PC-9 (cell line): ENCODE measurements around the gene GATAD2A. TPM values are rescaled to one million over a fixed set of nuclear protein-coding genes. Genes with fewer than 3 reads are reported as not detected.

ENCODE experiments used
- BruUV-seq: library from RNA; stranded (reverse); fragments of 400-500 nt; replicated peaks from 2 replicates; lab custom pipeline; 2021; lab: Mats Ljungman, UMichigan
- CTCF ChIA-PET: fragments of 300-600 bp; sonication (Branson Sonifier 250); formaldehyde crosslinking; loops from one replicate; lab custom pipeline; 2022; ENCODE audit warnings: antibody characterized with exemption; lab: Charles Lee
- POLR2A ChIA-PET: fragments of 300-600 bp; sonication (Branson Sonifier 250); formaldehyde crosslinking; loops from one replicate; lab custom pipeline; 2022; ENCODE audit warnings: antibody characterized with exemption; ENCODE audit not compliant: unreplicated experiment; lab: Charles Lee
- DNase-seq, 2 experiments: peaks; one replicate each; pipeline versions ENCODE4 v3.0.0 to v3.0.0-alpha.2; 2015 to 2022; ENCODE audit warnings: mixed read lengths in 1 of 2
- H2AFZ ChIP-seq: fragments of 200-600 bp; sonication (generic); 2 replicates; pipeline ENCODE4 v1.8.1; 2017; ENCODE audit warnings: antibody characterized with exemption
- H3F3A ChIP-seq: fragments of 200-600 bp; sonication (generic); 2 replicates; pipeline ENCODE4 v1.8.1; 2017; ENCODE audit warnings: antibody characterized with exemption, mild to moderate bottlenecking, low read depth; ENCODE audit not compliant: insufficient read depth
- H3K27ac ChIP-seq: fragments of 200-600 bp; sonication (generic); 2 replicates; pipeline ENCODE4 v1.6.1; 2016; ENCODE audit warnings: mixed run types
- H3K27me3 ChIP-seq: fragments of 200-600 bp; sonication (generic); 2 replicates; pipeline ENCODE4 v1.6.1; 2016; ENCODE audit warnings: low read depth, mixed run types; ENCODE audit not compliant: insufficient read depth
- H3K36me3 ChIP-seq: fragments of 200-600 bp; sonication (generic); 2 replicates; pipeline ENCODE4 v1.6.1; 2016; ENCODE audit warnings: low read depth, mixed run types
- H3K4me1 ChIP-seq: fragments of 200-600 bp; sonication (generic); replicated peaks from 2 replicates; pipeline ENCODE4 v1.6.1; 2016; ENCODE audit warnings: mixed run types; ENCODE audit not compliant: insufficient read depth
- H3K4me2 ChIP-seq: fragments of 200-600 bp; sonication (generic); 2 replicates; pipeline ENCODE4 v1.6.1; 2017; ENCODE audit warnings: mixed run types
- H3K4me3 ChIP-seq: fragments of 200-600 bp; sonication (generic); 2 replicates; pipeline ENCODE4 v1.6.1; 2016; ENCODE audit warnings: mixed run types
- H3K79me2 ChIP-seq: fragments of 200-600 bp; sonication (generic); 2 replicates; pipeline ENCODE4 v1.6.1; 2017; ENCODE audit warnings: low read depth, mixed run types
- H3K9me2 ChIP-seq: fragments of 200-600 bp; sonication (generic); 2 replicates; pipeline ENCODE4 v1.8.1; 2017; ENCODE audit warnings: mild to moderate bottlenecking; ENCODE audit not compliant: insufficient read depth
- H3K9me3 ChIP-seq: fragments of 200-600 bp; sonication (generic); 2 replicates; pipeline ENCODE4 v1.8.1; 2016; ENCODE audit warnings: low read depth; ENCODE audit not compliant: insufficient read depth
- H4K20me1 ChIP-seq: fragments of 200-600 bp; sonication (generic); 2 replicates; pipeline ENCODE4 v1.8.1; 2017; ENCODE audit not compliant: insufficient read depth
- EZH2 ChIP-seq: fragments of 200-600 bp; sonication (generic); IDR thresholded peaks from 2 replicates; pipeline ENCODE4 v1.8.0; 2017; ENCODE audit warnings: antibody characterized with exemption, low read depth
- intact Hi-C: fragments of 100-400 bp; cut with micrococcal nuclease; formaldehyde crosslinking; loops from one replicate; pipeline ENCODE4 v1.10.0; 2022; ENCODE audit not compliant: unreplicated experiment
- total RNA-seq: library from RNA; stranded (reverse); gene quantifications from 2 replicates; pipeline ENCODE4 v1.2.3, GENCODE V29; 2021
- TF ChIP-seq, protein P1 (sequence below): fragments of 200-600 bp; sonication (generic); conservative IDR thresholded peaks from 2 replicates; pipeline ENCODE4 v1.6.1; 2017; ENCODE audit warnings: mixed run types, antibody characterized with exemption, mild to moderate bottlenecking, moderate library complexity

GATAD2A gene
- total RNA-seq, 1 experiment from 2014 or later: 129 TPM

DNA sequence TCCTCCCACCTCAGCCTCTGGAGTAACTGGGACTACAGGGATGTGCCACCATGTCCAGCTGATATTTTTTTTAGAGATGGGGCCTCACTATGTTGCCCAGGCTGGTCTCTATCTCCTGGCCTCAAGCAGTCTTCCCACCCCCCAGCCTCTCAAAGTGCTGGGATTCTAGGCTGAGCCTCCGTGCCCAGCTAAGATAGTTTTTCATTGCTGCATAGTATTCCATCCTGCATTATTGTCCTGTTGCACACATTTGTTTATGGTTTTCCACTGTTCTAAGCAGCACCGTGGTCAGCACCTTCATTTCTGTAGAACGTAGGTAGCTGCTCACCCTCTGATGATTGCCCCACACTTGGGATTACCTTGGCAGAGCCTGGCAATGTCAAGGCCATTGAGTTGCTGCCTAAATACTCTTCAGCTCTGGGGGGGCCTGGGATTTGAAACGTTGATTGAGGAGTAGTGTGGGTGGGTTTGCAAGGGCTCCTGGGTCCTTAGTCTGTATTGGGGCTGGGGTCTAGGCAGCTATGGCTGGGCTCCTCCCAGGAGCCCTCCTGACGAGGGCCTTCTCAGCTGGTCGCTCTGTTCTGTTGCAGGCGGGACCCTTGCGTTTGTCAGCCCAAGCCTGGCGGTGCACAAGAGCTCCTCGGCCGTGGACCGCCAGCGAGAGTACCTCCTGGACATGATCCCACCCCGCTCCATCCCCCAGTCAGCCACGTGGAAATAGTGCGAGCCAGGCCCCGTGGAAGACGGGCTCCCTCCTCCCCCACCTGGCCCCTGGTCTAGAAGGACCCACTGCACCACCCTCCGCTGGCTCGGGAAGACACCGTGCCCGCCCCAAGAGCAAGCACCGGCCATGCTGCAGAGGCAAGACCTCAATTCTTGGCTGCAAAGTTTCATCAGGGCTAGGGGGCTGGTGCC lies 99.5 kb downstream of the GATAD2A start:
- no peak for DNase-seq
- Histone ChIP-seq H3K9me2 (no peaks in the 10 kb centered on the region), H3K79me2 (no peaks in the 10 kb centered on the region), H3K4me2 (no peak overlapping the region), H3K36me3 (0 out of 2 replicates have a peak, but pooled peaks cover 19% of the 10 kb centered on the region), H3K4me3 (no peak overlapping the region), H3F3A (peaks cover 34% of the 10 kb centered on the region; the same call in 1 of the 2 replicates), H2AFZ (no peak overlapping the region), H3K9me3 (no peaks in the 10 kb centered on the region), H3K27ac (no peak overlapping the region), H4K20me1 (peaks cover 8% of the 10 kb centered on the region; the same call in 1 of the 2 replicates), H3K27me3 (no peaks in the 10 kb centered on the region), H3K4me1 (no peaks in the 10 kb centered on the region)
- POLR2A ChIA-PET: no interaction called here
- TF ChIP-seq EZH2: no peak
- TF ChIP-seq, protein P1, sequence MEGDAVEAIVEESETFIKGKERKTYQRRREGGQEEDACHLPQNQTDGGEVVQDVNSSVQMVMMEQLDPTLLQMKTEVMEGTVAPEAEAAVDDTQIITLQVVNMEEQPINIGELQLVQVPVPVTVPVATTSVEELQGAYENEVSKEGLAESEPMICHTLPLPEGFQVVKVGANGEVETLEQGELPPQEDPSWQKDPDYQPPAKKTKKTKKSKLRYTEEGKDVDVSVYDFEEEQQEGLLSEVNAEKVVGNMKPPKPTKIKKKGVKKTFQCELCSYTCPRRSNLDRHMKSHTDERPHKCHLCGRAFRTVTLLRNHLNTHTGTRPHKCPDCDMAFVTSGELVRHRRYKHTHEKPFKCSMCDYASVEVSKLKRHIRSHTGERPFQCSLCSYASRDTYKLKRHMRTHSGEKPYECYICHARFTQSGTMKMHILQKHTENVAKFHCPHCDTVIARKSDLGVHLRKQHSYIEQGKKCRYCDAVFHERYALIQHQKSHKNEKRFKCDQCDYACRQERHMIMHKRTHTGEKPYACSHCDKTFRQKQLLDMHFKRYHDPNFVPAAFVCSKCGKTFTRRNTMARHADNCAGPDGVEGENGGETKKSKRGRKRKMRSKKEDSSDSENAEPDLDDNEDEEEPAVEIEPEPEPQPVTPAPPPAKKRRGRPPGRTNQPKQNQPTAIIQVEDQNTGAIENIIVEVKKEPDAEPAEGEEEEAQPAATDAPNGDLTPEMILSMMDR: no peak
- BruUV-seq: no TSS peak
- CTCF ChIA-PET: no interaction called here
- intact Hi-C loops: no loop called here

DNA sequence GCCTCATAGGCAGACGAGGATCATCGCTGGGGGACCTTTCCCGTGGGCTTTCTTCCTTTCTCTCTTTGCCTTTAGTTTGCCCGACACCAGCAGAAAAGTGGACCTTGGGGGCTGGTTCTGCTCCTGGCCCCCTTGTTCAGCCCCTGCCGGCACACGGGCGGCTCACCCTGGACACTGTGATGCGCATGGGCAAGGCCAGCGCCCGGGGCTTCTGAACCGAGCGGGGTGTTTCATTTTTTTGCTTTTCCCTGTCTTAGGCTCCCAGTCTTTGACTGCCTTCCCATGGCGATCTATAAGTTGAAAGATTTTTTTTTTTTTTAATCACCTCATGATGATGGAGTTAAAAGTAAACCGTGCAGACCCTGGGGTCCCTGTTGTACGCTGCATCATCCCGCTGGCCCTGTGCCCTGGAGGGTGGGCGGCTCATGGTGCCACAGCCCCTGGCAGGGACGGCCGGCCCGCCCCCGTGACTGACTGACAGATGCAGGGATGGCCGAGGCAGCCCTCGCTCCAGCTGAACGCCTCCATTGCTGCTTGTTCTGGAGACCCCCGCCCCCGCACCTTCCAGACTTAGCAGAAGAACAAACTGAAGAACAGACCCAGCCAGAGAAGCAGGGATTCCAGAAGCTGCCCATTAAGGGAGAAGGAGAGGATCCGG lies 100.3 kb downstream of the GATAD2A start:
- intact Hi-C loops: no loop called here

DNA sequence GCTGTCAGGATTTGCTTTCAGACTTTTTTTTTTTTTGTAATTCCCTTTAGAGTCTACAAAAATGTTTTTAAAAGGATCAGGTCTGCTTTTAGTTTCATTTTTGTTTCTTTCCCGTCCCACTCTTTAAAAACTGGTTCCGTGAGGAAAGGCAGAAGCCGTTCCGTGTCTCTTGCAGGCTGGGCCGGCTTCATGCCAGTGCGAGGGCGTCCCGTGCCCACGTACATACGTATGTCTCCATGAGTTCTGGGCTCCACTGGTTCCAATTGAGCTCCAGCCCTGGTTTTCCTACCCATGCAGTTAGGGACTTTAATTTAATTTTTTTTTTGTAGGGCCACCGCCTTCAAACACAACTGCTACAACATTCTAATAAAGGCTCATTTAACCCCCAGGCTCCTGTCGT lies 101.1 kb downstream of the GATAD2A start:
- ChIA-PET CTCF (no interaction called here), POLR2A (no interaction called here)
- intact Hi-C loops: no loop called here
- no TSS peak for BruUV-seq
- H3K27ac ChIP-seq: no peak overlapping the region
- 0 out of 2 replicates have a peak, but pooled peaks cover 14% of the 10 kb centered on the region for H3K36me3 ChIP-seq
- H4K20me1 ChIP-seq: peaks cover 8% of the 10 kb centered on the region; the same call in 1 of the 2 replicates
- H3K4me3 ChIP-seq: no peak overlapping the region
- DNase-seq: no peak
- H3K4me1 ChIP-seq: no peaks in the 10 kb centered on the region
- no peaks in the 10 kb centered on the region for H3K9me2 ChIP-seq
- no peaks in the 10 kb centered on the region for H3K27me3 ChIP-seq
- H3K79me2 ChIP-seq: no peaks in the 10 kb centered on the region
- TF ChIP-seq, protein P1: no peak
- no peak for TF ChIP-seq EZH2
- peaks cover 45% of the 10 kb centered on the region; the same call in 1 of the 2 replicates for H3F3A ChIP-seq
- no peak overlapping the region for H2AFZ ChIP-seq
- H3K9me3 ChIP-seq: no peaks in the 10 kb centered on the region
- no peak overlapping the region for H3K4me2 ChIP-seq

More for the DNA sequence above, 100.3 kb downstream of the GATAD2A start:
- H3F3A ChIP-seq: peaks cover 38% of the 10 kb centered on the region; the same call in 1 of the 2 replicates
- H3K27me3 ChIP-seq: no peaks in the 10 kb centered on the region
- H3K4me2 ChIP-seq: no peak overlapping the region
- no peaks in the 10 kb centered on the region for H3K9me3 ChIP-seq
- no peaks in the 10 kb centered on the region for H3K4me1 ChIP-seq
- H4K20me1 ChIP-seq: peaks cover 8% of the 10 kb centered on the region; the same call in 1 of the 2 replicates
- TF ChIP-seq, protein P1: no peak
- TF ChIP-seq EZH2: no peak
- no peaks in the 10 kb centered on the region for H3K79me2 ChIP-seq
- BruUV-seq: TSS peak; percentile 11
- CTCF ChIA-PET: no interaction called here
- H3K4me3 ChIP-seq: no peak overlapping the region
- H2AFZ ChIP-seq: no peak overlapping the region
- POLR2A ChIA-PET: no interaction called here
- 0 out of 2 replicates have a peak, but pooled peaks cover 14% of the 10 kb centered on the region for H3K36me3 ChIP-seq
- DNase-seq: no peak
- H3K27ac ChIP-seq: no peak overlapping the region
- no peaks in the 10 kb centered on the region for H3K9me2 ChIP-seq
